Ovary (tissue), 3 donors: ENCODE measurements around the gene CYP4Z1.
"Not testable (repeated sequence)": the region's sequence is repeated elsewhere in the genome, so short reads cannot be mapped to it uniquely, and the experiment has no call there.

Experiments
- CTCF ChIP-seq, 3 donors: fragments of 450-650 bp in 2 of 3; fragments of 200-600 bp in 1 of 3; IDR thresholded peaks; one replicate each; pipeline versions ENCODE4 v1.5.1 to v1.8.0; 2016 to 2022; ENCODE audit warnings: antibody characterized with exemption in 3 of 3, mild to moderate bottlenecking in 1 of 3
- EP300 ChIP-seq: sonication (generic); formaldehyde crosslinking; IDR thresholded peaks from one replicate; pipeline ENCODE4 v1.6.1; 2017; ENCODE audit warnings: antibody characterized with exemption
- donor health status: DM: no; HTN: no; CAD: no.

- not testable (repeated sequence) for TF ChIP-seq EP300; CTCF (IDR thresholded peaks at IDR 0.05)
Observed at GRCh38 chr1:47128854-47129253, 61.8 kb downstream of the CYP4Z1 start.
